GM20431 (cell line): ENCODE measurements around the gene PTGR2.
"Not testable (repeated sequence)": the region's sequence is repeated elsewhere in the genome, so short reads cannot be mapped to it uniquely, and the experiment has no call there.

Source experiments
- in situ Hi-C: fragments of 300-500 bp; cut with MseI, MboI; formaldehyde crosslinking; loops from one replicate; pipeline ENCODE4 v1.15.0; 2020; ENCODE audit warnings: low sequenced_read_pairs; ENCODE audit not compliant: unreplicated experiment

PTGR2 gene

DNA sequence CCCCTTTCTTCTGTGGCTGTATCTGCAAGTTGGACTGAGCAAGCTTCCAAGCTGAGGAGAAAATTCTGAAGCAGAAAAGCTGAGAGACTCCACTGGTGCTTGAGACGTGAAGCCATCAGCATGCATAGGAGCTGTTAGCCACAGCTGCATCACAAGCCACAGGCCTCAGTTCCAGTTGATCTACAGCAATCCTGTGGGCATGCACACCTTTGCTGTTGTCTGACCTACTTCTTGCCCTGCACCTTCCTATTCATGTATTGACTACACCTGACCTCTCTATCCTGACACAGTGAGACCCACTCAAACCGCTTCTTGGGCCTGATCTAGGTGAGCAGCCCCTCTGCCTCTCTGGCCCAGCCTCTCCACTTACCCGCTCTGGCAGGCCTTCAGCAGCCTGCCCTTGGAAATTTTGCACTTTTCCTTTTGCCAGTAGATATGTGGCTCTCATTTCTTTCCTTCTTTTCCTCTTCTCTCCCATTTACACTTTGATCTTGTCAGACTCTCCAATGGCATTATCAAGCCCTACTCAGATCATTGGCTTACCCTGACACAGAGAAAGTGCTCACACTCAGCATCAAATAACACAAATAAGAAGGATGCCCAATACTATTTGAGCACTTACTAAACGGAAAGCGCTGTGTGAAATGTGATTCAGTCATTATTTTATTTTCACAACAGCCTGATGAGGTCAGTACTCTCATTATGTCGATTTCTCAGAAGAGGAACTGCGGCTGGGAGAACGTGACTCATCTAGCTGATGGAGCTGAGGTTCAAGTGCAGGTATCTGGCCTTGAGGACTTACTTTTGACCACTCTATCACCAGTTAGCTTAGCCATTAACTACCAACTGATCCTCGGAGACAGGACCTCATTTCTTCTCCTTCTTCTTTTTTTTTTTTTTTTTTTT lies 21.9 kb upstream of the PTGR2 start:
- in situ Hi-C loops: no loop called here

DNA sequence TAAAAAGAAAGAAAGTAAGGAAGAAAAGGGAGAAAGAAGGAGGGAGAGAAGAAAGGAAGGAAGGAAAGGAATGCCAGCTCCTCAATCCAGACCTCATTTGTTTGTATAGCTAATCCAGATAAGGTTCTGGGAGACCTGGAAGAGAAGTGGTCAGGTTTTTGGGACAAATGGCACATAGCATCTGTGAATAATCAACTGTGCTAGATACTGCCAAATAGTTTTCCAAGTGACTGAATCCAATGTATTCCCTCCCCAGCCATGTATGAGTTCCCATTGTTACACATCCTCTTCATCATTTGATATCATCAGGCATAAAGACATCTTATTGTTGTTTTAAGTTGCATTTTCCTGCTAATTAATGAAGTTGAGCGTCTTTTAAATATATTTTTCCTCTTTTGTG lies 18.6 kb upstream of the PTGR2 start:
- in situ Hi-C loops: no loop called here

DNA sequence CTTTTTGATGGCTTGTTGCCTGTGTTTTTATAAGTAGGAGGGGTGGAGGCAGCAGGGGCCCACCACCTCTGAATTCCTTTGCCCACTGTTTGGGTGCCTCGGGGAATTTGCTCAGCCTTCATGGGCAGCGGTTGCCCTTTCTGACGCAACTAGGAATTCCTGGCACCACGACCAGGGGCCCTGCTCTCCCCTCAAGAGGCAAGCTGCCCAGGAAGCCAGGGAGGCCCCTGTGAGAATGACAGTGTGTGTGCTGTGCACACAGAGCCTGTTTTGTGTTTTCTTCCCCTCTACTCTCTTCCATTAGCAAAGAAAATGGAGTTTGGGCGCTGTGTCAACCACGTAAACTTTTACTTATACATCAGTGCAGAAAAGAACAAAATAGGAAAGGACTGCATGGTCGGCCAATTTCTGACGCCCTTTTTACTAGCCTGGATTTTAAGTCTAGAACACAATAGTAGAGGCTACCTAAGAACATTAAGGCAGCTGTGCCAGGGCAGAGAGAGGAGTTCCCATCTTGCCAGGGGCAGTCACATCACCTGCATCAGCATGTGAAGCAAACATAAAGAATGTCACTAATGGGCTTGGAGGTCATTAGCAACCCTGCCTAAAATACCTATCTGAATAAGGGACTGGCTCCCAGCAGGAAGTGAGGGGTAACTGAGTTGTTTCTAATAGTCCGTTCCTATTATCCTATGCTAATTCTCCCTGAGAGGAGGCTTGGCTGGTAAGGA lies 17.9 kb upstream of the PTGR2 start:
- in situ Hi-C loops: no loop called here

GRCh38 chr14:73834261-73834625 lies 17.4 kb upstream of the PTGR2 start:
- in situ Hi-C loops: no loop called here

DNA sequence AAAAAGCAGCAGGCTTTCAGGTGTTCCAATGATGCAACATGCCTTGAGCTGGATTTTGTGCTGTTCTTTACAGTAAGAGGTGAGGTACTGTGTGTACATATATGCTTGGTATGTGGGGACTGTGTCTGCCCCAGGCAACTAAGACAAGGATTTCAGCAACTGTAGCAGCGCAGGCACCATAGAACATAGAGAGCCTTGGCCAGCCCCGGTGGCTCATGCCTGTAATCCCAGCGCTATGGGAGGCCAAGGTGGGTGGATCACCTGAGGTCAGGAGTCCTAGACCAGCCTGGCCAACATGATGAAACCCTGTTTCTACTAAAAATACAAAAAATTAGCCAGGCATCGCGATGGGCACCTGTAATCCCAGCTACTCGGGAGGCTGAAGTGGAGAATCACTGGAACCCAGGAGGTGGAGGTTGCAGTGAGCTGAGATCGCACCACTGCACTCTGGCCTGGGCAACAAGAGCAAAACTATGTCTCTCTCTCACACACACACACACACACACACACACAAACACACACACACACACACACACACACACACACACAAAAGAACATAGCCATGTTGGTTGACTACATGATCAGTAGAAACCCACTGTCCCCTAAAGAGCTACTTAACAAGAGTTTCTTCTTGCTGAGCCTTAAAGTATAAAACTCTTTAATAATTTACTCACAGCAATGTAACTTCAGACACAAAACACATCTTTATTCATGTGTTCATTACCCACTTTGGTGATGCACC lies 13.2 kb upstream of the PTGR2 start:
- in situ Hi-C loops: not testable (repeated sequence)

GRCh38 chr14:73842201-73842600 lies 9.4 kb upstream of the PTGR2 start:
- in situ Hi-C loops: no loop called here

- in situ Hi-C loops: no loop called here
Observed at GRCh38 chr14:73842851-73843250, 8.8 kb upstream of the PTGR2 start.

DNA sequence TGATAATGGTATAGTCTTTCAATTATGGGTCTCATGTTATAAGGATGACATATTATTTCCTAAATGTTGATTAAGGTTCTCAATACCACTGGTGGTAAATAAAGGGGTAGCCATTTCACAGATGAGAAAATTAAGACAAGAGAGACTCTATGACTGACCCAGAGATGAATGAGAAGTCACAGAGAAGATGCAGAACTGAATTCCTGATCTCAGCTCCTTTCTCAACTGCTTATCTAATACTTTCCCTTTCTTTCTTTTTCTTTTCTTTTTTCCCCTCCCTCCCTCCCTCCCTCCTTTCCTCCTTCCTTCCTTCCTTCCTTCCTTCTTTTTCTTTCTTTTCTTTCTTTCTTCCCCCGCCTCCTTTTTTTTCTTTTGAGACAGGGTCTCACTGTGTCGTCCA lies 8.3 kb upstream of the PTGR2 start:
- in situ Hi-C loops: no loop called here

DNA sequence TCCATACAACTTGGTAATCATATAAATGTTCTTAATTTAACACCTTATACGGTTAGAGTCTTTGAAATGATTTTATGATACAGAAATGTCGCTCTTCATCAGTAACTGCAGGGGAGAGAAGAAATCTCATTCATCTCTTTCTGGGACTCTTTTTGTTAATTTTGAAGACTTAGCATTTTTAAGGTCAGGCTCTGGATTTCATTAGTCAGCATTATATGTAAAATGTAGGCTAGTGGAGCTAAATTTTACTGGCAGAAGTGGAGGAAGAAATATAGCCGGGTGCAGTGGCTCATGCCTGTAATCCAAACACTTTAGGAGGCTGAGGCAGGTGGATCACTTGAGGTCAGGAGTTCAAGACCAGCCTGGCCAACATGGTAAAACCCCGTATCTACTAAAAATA lies 4.7 kb upstream of the PTGR2 start:
- in situ Hi-C loops: no loop called here

GRCh38 chr14:73851000-73851399 lies 631 bp upstream of the PTGR2 start:
- in situ Hi-C loops: no loop called here

DNA sequence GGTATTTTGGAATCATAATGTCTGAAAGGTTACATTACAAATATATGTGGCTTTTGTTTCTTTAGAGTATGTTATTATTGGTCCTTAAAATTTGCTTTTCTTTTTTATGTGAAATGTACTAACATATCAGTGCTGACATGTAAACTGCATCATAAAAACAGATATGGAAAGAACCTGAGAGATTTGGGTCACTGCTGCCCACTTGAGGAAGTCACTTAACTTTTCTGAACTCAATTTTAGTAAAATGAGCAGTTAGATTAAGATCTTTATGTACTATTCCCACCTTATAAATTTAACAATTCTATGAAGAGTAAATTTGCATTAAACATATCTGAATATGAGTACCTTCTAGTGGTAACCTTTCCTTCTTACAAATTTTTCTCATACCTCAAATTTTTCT lies 7.5 kb downstream of the PTGR2 start:
- in situ Hi-C loops: no loop called here

DNA sequence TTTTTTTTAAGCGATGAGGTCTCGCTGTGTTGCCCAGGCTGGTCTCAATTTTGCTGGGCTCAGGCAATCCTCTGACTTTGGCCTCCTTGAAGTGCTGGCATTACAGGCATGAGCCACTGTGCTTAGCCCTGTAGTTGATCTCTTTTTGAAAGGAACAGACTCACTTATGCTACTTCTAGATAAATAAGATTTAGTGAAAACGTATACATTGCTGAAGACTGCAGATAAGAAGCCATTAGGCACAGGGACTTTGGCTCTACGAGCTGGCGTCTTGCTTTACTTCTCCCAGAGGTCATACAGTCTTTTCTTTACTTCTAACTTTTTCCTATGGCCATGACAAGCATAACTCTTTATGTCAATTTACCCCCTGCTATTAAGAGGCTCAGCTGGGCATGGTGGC lies 9.4 kb downstream of the PTGR2 start:
- in situ Hi-C loops: no loop called here

- in situ Hi-C loops: no loop called here
Observed at GRCh38 chr14:73862480-73862879, 10.8 kb downstream of the PTGR2 start.

DNA sequence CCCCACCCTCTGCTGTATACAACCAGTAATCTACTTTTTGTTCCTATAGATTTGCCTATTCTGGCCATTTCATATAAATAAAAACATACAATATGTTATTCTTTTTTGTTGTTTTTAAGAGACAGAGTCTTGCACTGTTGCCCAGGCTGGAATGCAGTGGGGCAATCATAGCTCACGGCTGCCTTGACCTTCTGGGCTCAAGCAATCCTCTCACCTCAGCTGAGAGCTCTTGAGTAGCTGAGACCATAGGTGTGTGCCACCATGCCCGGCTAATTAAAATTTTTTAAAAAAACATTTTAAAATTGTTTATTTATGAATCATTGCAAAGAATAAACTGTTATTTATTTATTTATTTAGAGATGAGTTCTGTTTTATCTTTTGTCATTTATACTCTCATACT lies 11.6 kb downstream of the PTGR2 start:
- in situ Hi-C loops: no loop called here

DNA sequence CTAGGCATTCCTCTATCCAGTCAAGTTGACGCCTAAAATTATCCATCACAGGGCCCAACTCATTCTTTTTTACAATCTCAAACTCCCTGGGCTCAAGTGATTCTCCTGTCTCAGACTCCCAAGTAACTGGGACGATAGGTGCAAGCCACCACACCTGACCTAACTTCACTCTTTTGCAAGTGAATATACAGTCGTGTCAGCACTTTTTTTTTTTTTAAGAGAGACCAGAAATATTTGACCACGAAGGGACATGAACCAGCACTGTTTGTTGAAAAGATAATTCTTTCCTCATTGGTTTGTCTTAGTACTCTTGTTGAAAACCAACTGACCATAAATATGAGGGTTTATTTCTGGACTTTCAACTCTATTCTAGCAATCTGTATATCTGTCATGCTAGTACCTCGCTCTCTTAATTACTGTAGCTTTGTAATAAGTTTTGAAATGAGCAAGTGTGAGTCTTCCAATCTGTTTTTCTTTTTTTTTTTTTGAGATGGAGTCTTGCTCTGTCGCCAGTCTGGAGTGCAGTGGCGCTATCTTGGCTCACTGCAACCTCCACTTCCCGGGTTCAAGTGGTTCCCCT lies 14.0 kb downstream of the PTGR2 start:
- in situ Hi-C loops: no loop called here

DNA sequence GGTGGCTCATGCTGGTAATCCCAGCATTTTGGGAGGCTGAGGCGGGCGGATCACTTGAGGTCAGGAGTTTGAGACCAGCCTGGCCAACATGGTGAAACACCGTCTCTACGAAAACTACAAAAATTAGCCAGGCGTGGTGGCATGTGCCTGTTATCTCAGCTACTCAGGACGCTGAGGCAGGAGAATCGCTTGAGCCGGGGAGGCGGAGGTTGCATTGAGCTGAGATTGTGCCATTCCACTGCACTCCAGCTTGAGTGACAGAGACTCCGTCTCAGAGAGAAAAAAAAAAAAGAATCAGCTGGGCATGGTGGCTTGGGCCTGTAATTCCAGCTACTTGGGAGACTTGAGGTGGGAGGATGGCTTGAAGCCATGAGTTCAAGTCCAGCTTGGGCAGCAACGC lies 18.1 kb downstream of the PTGR2 start:
- in situ Hi-C loops: not testable (repeated sequence)

DNA sequence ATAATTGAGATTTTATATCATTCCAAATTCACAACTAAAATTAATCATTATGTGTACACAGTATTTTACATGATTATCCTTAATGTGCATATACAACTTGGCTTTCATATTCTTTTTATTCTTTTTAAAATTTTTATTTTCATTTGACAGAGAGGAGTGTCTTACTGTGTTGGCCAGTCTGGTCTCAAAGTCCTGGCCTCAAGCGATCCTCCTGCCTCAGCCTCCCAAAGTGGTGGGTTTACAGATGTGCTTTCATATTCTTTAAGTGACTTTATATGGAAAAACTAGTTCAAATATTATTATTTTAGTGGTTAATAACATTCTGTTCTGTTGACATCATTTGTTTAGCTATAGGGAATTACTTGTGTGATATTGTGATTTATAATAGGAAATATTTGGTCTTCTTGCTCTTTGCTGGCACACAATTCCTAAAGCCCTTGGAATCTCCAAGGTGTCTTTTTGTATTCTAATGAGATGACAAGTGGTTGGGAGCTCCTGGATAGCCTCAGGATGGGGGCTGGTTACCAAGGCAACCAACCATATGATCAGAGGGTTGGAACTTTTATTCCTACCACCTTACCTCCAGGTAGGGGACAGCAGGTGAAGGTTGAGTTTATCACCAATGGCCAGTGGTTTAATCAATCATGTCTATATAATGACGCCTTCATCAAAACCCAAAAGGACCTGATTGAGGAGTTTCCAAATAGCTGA lies 19.0 kb downstream of the PTGR2 start:
- in situ Hi-C loops: no loop called here

- in situ Hi-C loops: no loop called here
Observed at GRCh38 chr14:73873660-73874059, 22.0 kb downstream of the PTGR2 start.

DNA sequence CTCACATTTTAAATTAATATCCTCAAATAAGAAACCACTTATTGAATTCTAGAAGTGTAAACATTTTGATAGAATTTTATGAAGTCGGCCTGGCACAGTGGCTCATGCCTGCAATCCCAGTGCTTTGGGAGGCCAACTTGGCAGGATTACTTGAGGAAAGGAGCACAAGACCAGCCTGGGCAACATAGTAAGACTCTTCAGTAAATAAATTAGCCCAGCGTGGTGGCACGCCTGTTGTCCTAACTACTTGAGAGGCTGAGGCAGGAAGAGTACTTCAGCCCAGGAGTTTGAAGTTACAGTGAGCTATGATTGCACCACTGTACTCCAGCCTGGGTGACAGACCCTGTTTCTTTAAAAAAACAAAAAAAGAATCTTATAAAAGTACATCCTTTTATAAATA lies 26.2 kb downstream of the PTGR2 start:
- in situ Hi-C loops: no loop called here

GRCh38 chr14:73878436-73878835 lies 26.8 kb downstream of the PTGR2 start:
- in situ Hi-C loops: no loop called here
